Measurements from ENCODE around the gene IRGQ. TPM values are rescaled to one million over a fixed set of nuclear protein-coding genes. Genes with fewer than 3 reads are reported as not detected.

The IRGQ gene
- total RNA-seq, 1 experiment from 2014 or later, result 24.1 TPM

DNA sequence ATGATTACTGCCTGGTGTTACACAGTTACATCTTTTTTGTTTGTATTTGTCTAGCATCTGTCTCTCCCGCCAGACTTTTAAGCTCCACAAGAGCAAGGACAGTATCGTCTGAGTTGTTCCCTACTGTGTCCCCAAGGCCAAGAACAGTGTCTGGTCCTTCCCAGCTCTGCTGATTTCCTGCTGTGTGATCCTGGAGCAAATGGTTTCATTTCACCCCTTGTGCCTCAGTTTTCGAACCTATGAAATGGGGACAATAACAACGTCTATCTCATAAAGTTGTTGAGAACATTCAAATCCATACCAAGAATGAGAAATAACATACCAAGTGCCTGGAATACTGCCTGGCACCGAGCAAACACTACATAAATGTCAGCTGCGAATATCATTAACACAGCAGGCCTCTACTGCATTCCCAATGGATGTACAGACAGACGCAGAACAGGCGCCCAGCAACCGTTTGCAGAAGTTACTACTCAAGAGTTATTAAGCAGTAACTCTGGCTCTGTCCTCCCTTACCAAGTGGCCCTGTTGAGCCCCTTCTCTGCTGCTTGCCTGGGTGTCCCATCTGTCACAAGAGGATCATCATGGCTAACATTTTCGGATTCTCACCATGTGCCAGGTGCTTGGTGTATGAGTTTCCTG lies 32.0 kb downstream of the IRGQ start:
- Histone ChIP-seq H4K91ac (ENCODE audit: insufficient read length, low read depth, low read length) (no peak overlapping the region), H3K79me2 (ENCODE audit: insufficient read depth, low read length) (no peaks in the 10 kb centered on the region), H3K14ac (ENCODE audit: insufficient read depth, low read length) (no peak overlapping the region), H4K8ac (replicated peaks; ENCODE audit: insufficient read length, low read depth, low read length) (no peak overlapping the region), H2BK120ac (ENCODE audit: low read depth, low read length, poor library complexity, severe bottlenecking) (no peak overlapping the region), H3K27me3 (ENCODE audit: insufficient read depth, low read length) (no peaks in the 10 kb centered on the region), H3T11ph (ENCODE audit: low read length) (no peak overlapping the region), H4K5ac (ENCODE audit: insufficient read length, low read depth, low read length) (no peak overlapping the region), H3K56ac (ENCODE audit: insufficient read length, low read depth, low read length) (no peak overlapping the region), H3K4me1 (ENCODE audit: insufficient read depth, low read length) (no peaks in the 10 kb centered on the region), H2BK12ac (ENCODE audit: insufficient read length, low read depth, low read length) (no peak overlapping the region), H3K23ac (ENCODE audit: insufficient read length, low read depth, low read length) (no peak overlapping the region), H2AK5ac (ENCODE audit: insufficient read length, low read length) (no peak overlapping the region), H4K20me1 (ENCODE audit: control insufficient read depth, insufficient read depth, insufficient read length) (no peaks in the 10 kb centered on the region), H2BK20ac (ENCODE audit: low read depth, low read length, poor library complexity, severe bottlenecking) (no peak overlapping the region), H3K4me2 (ENCODE audit: insufficient read depth, insufficient read length, low read length) (no peak overlapping the region), H3K9me3 (ENCODE audit: control insufficient read depth, low read depth, low read length) (no peaks in the 10 kb centered on the region), H3K79me1 (ENCODE audit: insufficient read depth, low read depth, low read length, poor library complexity, severe bottlenecking) (no peaks in the 10 kb centered on the region), H2AFZ (ENCODE audit: low read length) (no peak overlapping the region), H3K18ac (ENCODE audit: insufficient read length, low read depth, low read length) (no peak overlapping the region), H3K27ac (ENCODE audit: insufficient read length, low read depth, low read length) (no peak overlapping the region), H2BK5ac (ENCODE audit: insufficient read length, low read length) (no peak overlapping the region), H3K4ac (ENCODE audit: low read depth, low read length) (no peak overlapping the region), H2BK15ac (ENCODE audit: low read depth, low read length) (no peak overlapping the region), H3K23me2 (ENCODE audit: insufficient read length, low read depth, low read length, poor library complexity, severe bottlenecking) (no peaks in the 10 kb centered on the region), H3K9ac (ENCODE audit: extremely low read depth, insufficient read length, low read length) (no peak overlapping the region)
- no peaks in the 10 kb centered on the region for H3K4me1 Mint-ChIP-seq
- no CpG with 5 or more reads among the region's 10 CpGs for WGBS (ENCODE audit: extremely low coverage, insufficient read length, low lambda C conversion rate)
- TF ChIP-seq, protein P1, sequence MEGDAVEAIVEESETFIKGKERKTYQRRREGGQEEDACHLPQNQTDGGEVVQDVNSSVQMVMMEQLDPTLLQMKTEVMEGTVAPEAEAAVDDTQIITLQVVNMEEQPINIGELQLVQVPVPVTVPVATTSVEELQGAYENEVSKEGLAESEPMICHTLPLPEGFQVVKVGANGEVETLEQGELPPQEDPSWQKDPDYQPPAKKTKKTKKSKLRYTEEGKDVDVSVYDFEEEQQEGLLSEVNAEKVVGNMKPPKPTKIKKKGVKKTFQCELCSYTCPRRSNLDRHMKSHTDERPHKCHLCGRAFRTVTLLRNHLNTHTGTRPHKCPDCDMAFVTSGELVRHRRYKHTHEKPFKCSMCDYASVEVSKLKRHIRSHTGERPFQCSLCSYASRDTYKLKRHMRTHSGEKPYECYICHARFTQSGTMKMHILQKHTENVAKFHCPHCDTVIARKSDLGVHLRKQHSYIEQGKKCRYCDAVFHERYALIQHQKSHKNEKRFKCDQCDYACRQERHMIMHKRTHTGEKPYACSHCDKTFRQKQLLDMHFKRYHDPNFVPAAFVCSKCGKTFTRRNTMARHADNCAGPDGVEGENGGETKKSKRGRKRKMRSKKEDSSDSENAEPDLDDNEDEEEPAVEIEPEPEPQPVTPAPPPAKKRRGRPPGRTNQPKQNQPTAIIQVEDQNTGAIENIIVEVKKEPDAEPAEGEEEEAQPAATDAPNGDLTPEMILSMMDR (conservative IDR thresholded peaks at IDR 0.05), result no peak
- H3K9me3 Mint-ChIP-seq, result no peaks in the 10 kb centered on the region
- DNase-seq, result no peak
- H3K27ac Mint-ChIP-seq, result no peak overlapping the region; a peak in 1 of 7 replicates
- H3K27me3 Mint-ChIP-seq (ENCODE audit: low read depth), result no peaks in the 10 kb centered on the region; the same call in 1 of the 2 replicates
- no peak overlapping the region for H3K4me3 Mint-ChIP-seq
- H3K36me3 Mint-ChIP-seq (ENCODE audit: insufficient read depth in 1 of 3, low read depth in 3 of 3), result peaks cover 6 to 26% (median 19%) of the 10 kb centered on the region in 3 experiments; a peak in 6 of 7 replicates
